Measurements from ENCODE around the gene TRAF2. TPM values are rescaled to one million over a fixed set of nuclear protein-coding genes. Genes with fewer than 3 reads are reported as not detected.
A peak's percentile ranks its signal among the peaks of the same experiment; 100 is the strongest.

The TRAF2 gene
- total RNA-seq, 1 donor: 6.2 TPM

- H3K27ac ChIP-seq (ENCODE audit: low read depth, low read length): no peak overlapping the region
- H3K36me3 ChIP-seq (ENCODE audit: insufficient read depth, low read length): peaks cover 15% of the 10 kb centered on the region
- no peak overlapping the region for H2AFZ ChIP-seq (ENCODE audit: low read length)
- H3K4me2 ChIP-seq (ENCODE audit: insufficient read depth, low read length): no peak overlapping the region
- no peaks in the 10 kb centered on the region for H3K9me3 ChIP-seq (ENCODE audit: low read depth, low read length)
- H4K20me1 ChIP-seq (ENCODE audit: insufficient read depth, low read length): peaks cover 12% of the 10 kb centered on the region
- peaks cover 7% of the 10 kb centered on the region for H3K79me2 ChIP-seq (ENCODE audit: insufficient read depth, low read length)
- DNase-seq (ENCODE audit: insufficient read length, low spot score, missing footprints): peak; percentile 75
- no peaks in the 10 kb centered on the region for H3K27me3 ChIP-seq (ENCODE audit: insufficient read depth, low read length)
- H3K4me1 ChIP-seq (ENCODE audit: insufficient read depth, low read length): peaks cover 12% of the 10 kb centered on the region
- no peak for TF ChIP-seq CTCF (IDR thresholded peaks at IDR 0.05; ENCODE audit: extremely low read depth, low read depth, low read length)
- H3K4me3 ChIP-seq (ENCODE audit: insufficient read depth, low read length): no peak overlapping the region
Measured at GRCh38 chr9:136852664-136853595, 33.4 kb upstream of the TRAF2 start.

DNA sequence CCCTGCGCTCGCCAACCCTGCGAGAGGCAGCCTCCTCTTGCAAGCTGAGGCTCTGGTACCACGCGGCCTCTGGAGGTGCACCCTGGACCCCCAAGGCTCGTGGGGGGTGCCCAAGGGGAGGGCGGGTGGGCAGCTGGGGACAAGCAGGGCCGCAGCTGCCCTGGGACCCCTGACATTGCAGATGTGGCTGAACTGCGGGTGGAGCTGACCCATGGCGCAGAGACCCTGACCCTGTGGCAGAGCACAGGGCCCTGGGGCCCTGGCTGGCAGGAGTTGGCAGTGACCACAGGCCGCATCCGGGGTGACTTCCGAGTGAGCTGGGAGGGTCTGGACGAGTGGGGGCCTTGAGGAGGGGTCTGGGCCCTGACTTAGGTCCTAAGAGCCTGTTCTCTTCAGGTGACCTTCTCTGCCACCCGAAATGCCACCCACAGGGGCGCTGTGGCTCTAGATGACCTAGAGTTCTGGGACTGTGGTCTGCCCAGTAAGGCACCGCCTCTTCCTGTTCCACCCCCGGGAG, 32.7 kb upstream of the TRAF2 start:
- peaks cover 15% of the 10 kb centered on the region for H3K36me3 ChIP-seq (ENCODE audit: insufficient read depth, low read length)
- H3K4me1 ChIP-seq (ENCODE audit: insufficient read depth, low read length): peaks cover 9% of the 10 kb centered on the region
- no peaks in the 10 kb centered on the region for H3K27me3 ChIP-seq (ENCODE audit: insufficient read depth, low read length)
- no peak overlapping the region for H3K4me2 ChIP-seq (ENCODE audit: insufficient read depth, low read length)
- H3K9me3 ChIP-seq (ENCODE audit: low read depth, low read length): no peaks in the 10 kb centered on the region
- no peak overlapping the region for H2AFZ ChIP-seq (ENCODE audit: low read length)
- H3K79me2 ChIP-seq (ENCODE audit: insufficient read depth, low read length): peaks cover 7% of the 10 kb centered on the region
- no peak for TF ChIP-seq CTCF (IDR thresholded peaks at IDR 0.05; ENCODE audit: extremely low read depth, low read depth, low read length)
- peaks cover 12% of the 10 kb centered on the region for H4K20me1 ChIP-seq (ENCODE audit: insufficient read depth, low read length)
- DNase-seq (ENCODE audit: insufficient read length, low spot score, missing footprints): peak; percentile 85
- no peak overlapping the region for H3K4me3 ChIP-seq (ENCODE audit: insufficient read depth, low read length)
- H3K27ac ChIP-seq (ENCODE audit: low read depth, low read length): no peak overlapping the region

DNA sequence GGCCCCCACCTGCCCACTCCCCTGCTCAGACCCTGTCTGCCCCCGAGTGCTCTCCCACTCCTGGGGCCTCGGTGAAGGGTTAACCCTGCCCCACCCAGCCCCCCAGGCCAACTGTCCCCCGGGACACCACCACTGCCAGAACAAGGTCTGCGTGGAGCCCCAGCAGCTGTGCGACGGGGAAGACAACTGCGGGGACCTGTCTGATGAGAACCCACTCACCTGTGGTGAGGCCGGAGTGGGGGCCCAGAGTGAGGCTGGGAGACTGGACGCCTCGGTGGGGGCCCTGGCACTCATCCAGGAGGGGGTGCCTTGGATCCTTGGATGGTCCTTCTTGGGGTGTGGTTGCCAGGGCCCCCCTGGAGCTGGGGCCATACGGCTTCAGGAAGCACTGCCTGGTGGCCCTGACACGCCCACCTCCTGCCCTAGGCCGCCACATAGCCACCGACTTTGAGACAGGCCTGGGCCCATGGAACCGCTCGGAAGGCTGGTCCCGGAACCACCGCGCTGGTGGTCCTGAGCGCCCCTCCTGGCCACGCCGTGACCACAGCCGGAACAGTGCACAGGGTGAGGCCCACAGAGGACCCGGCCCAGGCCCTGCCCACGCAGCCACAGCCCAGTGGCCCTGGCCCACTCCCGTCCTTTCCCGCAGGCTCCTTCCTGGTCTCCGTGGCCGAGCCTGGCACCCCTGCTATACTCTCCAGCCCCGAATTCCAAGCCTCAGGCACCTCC, 32.0 kb upstream of the TRAF2 start:
- Histone ChIP-seq H3K4me2 (ENCODE audit: insufficient read depth, low read length) (no peak overlapping the region), H4K20me1 (ENCODE audit: insufficient read depth, low read length) (peaks cover 14% of the 10 kb centered on the region), H3K27me3 (ENCODE audit: insufficient read depth, low read length) (no peaks in the 10 kb centered on the region), H3K4me3 (ENCODE audit: insufficient read depth, low read length) (no peak overlapping the region), H3K27ac (ENCODE audit: low read depth, low read length) (no peak overlapping the region), H3K79me2 (ENCODE audit: insufficient read depth, low read length) (peaks cover 7% of the 10 kb centered on the region), H3K36me3 (ENCODE audit: insufficient read depth, low read length) (peaks cover 15% of the 10 kb centered on the region), H2AFZ (ENCODE audit: low read length) (no peak overlapping the region), H3K4me1 (ENCODE audit: insufficient read depth, low read length) (peaks cover 14% of the 10 kb centered on the region), H3K9me3 (ENCODE audit: low read depth, low read length) (no peaks in the 10 kb centered on the region)
- no peak for TF ChIP-seq CTCF (IDR thresholded peaks at IDR 0.05; ENCODE audit: extremely low read depth, low read depth, low read length)
- peak; percentile 77 for DNase-seq (ENCODE audit: insufficient read length, low spot score, missing footprints)
